HG03108 (cell line): ENCODE data around the gene KLK12.

Source experiments
- ATAC-seq: cut with Tn5 transposase; IDR thresholded peaks from one replicate; pipeline ENCODE4 v1.9.1; 2021; ENCODE audit warnings: moderate library complexity; ENCODE audit not compliant: unreplicated experiment

The KLK12 gene

GRCh38 chr19:50983625-50984292 lies 51.0 kb downstream of the KLK12 start, which contains the start of gene KLK7:
KLK7 (minus strand) TSS chr19:50983917; CDS start chr19:50982399, 1,518 bp downstream.
- no peak for ATAC-seq

DNA sequence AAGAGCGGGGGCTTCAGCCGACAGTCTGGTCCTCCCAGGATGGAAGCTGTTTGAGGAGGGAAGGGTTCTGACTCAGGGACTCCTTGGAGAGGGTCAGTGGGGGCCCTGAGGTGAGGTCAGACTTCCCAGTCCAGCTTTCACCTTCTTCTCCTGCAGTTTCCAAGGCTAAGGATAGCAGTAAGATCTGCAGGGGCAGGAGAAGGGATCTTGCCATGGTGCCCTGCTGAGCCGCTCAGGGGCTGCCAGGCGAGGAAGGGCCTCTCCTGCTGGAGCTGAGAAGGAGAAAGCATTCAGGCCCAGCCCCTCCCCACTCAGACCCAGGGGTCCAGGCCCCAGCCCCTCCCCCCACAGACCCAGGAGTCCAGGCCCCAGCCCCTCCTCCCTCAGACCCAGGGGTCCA lies 52.6 kb downstream of the KLK12 start:
- no peak for ATAC-seq

GRCh38 chr19:50981587-50982146 lies 53.1 kb downstream of the KLK12 start:
- no peak for ATAC-seq

GRCh38 chr19:50980208-50980607 lies 54.6 kb downstream of the KLK12 start:
- ATAC-seq, result no peak

DNA sequence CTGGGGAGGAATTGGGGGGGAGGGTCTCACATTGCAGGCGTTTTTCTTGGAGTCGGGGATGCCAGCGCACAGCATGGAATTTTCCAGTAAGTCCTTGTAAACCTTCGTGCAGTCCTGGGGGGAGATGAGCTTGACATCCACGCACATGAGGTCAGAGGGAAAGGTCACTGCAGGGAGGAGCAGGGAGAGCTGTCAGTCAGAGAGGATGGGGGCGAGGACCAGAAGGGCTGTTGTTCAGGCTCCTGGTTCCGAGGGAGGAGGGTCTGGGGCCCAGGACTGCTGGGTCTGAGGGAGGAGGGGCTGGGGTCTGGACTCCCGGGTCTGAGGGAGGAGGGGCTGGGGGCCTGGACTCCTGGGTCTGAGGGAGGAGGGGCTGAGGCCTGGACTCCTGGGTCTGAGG lies 55.0 kb downstream of the KLK12 start:
- no peak for ATAC-seq
